ENCODE results near the gene COA8. TPM values are rescaled to one million over a fixed set of nuclear protein-coding genes. Genes with fewer than 3 reads are reported as not detected.

COA8 gene
- total and polyA plus RNA-seq, 2 of the 13 experiments (the other 11 are each of a cell fraction or from before 2014, with no cell fraction given), result 10.9 to 25.1 TPM

DNA sequence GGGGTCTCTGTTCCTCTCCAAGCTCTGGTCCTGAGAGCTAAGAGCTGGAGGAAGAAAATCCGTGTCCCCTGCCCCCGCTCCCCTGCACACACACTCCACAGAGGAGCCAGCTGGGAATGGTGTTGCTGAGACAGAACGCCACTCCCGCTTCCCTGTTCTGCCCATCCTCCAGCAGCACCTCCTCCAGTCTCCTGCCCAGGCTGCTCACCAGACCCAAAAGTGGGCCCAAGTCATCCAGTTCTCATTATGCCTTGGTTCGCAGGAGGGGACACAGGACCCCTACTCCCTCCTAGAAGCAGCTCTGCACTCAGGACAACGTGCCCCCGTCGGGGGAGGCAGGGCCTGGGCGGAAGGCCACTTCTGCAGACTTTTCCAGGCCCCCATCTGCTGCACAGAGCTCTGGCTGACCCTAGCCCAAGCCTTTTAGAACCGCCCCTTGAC, 34.6 kb upstream of the COA8 start (continued):
- TF ChIP-seq, protein P1, sequence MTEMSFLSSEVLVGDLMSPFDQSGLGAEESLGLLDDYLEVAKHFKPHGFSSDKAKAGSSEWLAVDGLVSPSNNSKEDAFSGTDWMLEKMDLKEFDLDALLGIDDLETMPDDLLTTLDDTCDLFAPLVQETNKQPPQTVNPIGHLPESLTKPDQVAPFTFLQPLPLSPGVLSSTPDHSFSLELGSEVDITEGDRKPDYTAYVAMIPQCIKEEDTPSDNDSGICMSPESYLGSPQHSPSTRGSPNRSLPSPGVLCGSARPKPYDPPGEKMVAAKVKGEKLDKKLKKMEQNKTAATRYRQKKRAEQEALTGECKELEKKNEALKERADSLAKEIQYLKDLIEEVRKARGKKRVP (CRISPR knock-in tag; IDR thresholded peaks at IDR 0.05), result no peak
- TF ChIP-seq, protein P2, sequence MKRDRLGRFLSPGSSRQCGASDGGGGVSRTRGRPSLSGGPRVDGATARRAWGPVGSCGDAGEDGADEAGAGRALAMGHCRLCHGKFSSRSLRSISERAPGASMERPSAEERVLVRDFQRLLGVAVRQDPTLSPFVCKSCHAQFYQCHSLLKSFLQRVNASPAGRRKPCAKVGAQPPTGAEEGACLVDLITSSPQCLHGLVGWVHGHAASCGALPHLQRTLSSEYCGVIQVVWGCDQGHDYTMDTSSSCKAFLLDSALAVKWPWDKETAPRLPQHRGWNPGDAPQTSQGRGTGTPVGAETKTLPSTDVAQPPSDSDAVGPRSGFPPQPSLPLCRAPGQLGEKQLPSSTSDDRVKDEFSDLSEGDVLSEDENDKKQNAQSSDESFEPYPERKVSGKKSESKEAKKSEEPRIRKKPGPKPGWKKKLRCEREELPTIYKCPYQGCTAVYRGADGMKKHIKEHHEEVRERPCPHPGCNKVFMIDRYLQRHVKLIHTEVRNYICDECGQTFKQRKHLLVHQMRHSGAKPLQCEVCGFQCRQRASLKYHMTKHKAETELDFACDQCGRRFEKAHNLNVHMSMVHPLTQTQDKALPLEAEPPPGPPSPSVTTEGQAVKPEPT (CRISPR knock-in tag; IDR thresholded peaks at IDR 0.05; ENCODE audit: low read depth), result no peak
- TF ChIP-seq, protein P3, sequence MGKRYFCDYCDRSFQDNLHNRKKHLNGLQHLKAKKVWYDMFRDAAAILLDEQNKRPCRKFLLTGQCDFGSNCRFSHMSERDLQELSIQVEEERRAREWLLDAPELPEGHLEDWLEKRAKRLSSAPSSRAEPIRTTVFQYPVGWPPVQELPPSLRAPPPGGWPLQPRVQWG (CRISPR knock-in tag; IDR thresholded peaks at IDR 0.05; ENCODE audit: borderline replicate concordance, low read depth), result no peak

DNA sequence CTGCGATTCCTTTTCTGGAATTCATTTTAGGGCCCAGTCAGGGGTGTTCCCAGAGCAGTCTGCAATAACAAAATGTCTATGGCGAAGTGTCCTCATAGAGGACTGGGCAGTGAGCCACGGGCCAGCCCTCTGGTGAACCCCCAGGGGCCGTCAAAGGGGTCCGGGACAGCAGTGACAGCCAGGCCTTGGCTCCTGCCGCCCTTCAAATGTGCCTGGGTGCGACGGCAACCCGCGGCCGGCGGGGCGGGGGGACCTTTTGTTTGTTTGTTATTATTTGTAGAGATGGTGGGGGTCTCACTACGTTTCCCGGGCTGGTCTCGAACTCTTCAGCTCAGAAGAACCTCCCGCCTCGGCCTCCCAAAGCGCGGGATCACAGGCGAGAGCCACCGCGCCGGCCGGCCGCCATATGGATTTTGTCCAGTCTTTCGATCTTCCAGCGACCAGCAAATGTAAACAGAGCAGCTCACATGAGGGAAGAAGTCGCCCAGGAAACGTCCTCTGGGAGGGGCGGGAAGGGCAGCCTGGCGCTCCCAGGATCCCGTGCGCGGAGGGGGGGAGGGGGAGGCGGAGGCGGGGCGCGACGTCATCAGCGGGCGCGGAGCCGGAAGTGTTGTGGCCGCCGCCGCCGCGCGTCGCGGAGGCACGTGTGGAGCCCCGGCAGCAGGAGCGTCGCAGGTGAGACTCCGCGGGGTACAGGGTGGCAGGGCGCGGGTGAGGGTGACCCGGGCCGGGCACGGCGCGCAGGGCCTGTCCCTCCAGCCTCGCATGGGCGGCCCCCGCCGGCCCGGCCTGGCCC, 34.0 kb upstream of the COA8 start, which contains the start of gene TRMT61A:
Gene TRMT61A, plus strand, starts transcription at position 610 of the 796 bp plus-strand sequence. CDS start 783 bp downstream, outside the sequence.
- WGBS (ENCODE audit: low lambda C conversion rate), result no CpG with 5 or more reads among the region's 70 CpGs
- BruUV-seq (replicated peaks), result TSS peak; percentile 94
- POLR2A ChIA-PET, result interaction anchor here (0.6 to 3.2 kb wide), 14 partner anchors 8 to 275 kb away, joined by 3 to 37 read pairs (median 4); partner anchors contain the start of genes BAG5, COA8 and EIF5
- H4K20me1 ChIP-seq (ENCODE audit: insufficient read depth, low read length), result no peaks in the 10 kb centered on the region
- H3K9me3 ChIP-seq (ENCODE audit: low read length), result no peaks in the 10 kb centered on the region
- DNase-seq (ENCODE audit: low spot score), result peak; percentile 92
- peak within 1 kb of the TSS; percentile 87 to 98 (median 95) for H3K4me3 ChIP-seq (replicated peaks in 1 of 3; ENCODE audit: insufficient read depth in 1 of 3, low read depth in 2 of 3, low read length in 3 of 3)
- in situ Hi-C loops (cut with HindIII; ENCODE audit: extremely low pct_ligation_motif_present, low pct_unique_long_range_greater_than_20kb), result no loop called here
- peaks cover 3 to 4% of the 10 kb centered on the region in 2 experiments; a peak in 3 of 5 replicates for H3K36me3 ChIP-seq (replicated peaks in 1 of 2; ENCODE audit: control insufficient read depth in 1 of 2, insufficient read depth in 2 of 2, low read length in 2 of 2)
- peak; percentile 50 for FAIRE-seq
- H3K79me2 ChIP-seq (ENCODE audit: insufficient read depth, low read length), result peaks cover 30% of the 10 kb centered on the region
- H3K9ac ChIP-seq (ENCODE audit: insufficient read depth, low read depth, low read length), result peak within 1 kb of the TSS; percentile 86
- H3K4me2 ChIP-seq (ENCODE audit: low read depth, low read length), result peak within 1 kb of the TSS; percentile 98
- no peak within 1 kb of the TSS for H2AFZ ChIP-seq (ENCODE audit: low read length)
- intact Hi-C loops (cut with micrococcal nuclease; ENCODE audit: unreplicated experiment), result no loop called here
- CTCF ChIA-PET (ENCODE audit: low intra/inter-chr PET ratio, low total read pairs), result no interaction called here
- peaks cover 65% of the 10 kb centered on the region for H3K4me1 ChIP-seq (ENCODE audit: insufficient read depth, low read length)
- no peaks in the 10 kb centered on the region; a peak in 1 of 5 replicates for H3K27me3 ChIP-seq (ENCODE audit: control insufficient read depth in 1 of 2, insufficient read depth in 2 of 2, low read length in 2 of 2)
- peak within 1 kb of the TSS; percentile 89 for H3K27ac ChIP-seq (ENCODE audit: extremely low read length, insufficient read depth, low read length)
- ATAC-seq, result peak; percentile 71
- TF ChIP-seq RARA (CRISPR knock-in tag; IDR thresholded peaks at IDR 0.05) (peak; percentile 29; the same call in 1 of the 2 replicates), KAT7 (CRISPR knock-in tag; IDR thresholded peaks at IDR 0.05; ENCODE audit: borderline replicate concordance) (no peak), HMG20A (CRISPR knock-in tag; IDR thresholded peaks at IDR 0.05; ENCODE audit: borderline replicate concordance) (no peak)
- TF ChIP-seq, protein P4, sequence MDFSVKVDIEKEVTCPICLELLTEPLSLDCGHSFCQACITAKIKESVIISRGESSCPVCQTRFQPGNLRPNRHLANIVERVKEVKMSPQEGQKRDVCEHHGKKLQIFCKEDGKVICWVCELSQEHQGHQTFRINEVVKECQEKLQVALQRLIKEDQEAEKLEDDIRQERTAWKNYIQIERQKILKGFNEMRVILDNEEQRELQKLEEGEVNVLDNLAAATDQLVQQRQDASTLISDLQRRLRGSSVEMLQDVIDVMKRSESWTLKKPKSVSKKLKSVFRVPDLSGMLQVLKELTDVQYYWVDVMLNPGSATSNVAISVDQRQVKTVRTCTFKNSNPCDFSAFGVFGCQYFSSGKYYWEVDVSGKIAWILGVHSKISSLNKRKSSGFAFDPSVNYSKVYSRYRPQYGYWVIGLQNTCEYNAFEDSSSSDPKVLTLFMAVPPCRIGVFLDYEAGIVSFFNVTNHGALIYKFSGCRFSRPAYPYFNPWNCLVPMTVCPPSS (IDR thresholded peaks at IDR 0.05), result no peak
- TF ChIP-seq, protein P5, sequence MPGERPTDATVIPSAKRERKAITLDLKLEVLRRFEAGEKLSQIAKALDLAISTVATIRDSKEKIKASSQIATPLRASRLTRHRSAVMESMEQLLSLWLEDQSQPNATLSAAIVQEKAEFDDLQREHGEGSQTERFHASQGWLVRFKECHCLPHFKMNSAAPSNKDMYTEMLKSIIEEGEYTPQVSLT (CRISPR knock-in tag; IDR thresholded peaks at IDR 0.05; ENCODE audit: borderline replicate concordance, low read depth), result no peak

Data from HepG2 (cell line).